Bronchial epithelial cell (primary cell): ENCODE results near the gene LMAN2. TPM values are rescaled to one million over a fixed set of nuclear protein-coding genes. Genes with fewer than 3 reads are reported as not detected.
A peak's percentile ranks its signal among the peaks of the same experiment; 100 is the strongest.

Source experiments
- DNase-seq: peaks from one replicate; pipeline ENCODE4 v3.0.0-alpha.2; 2010; ENCODE audit warnings: low read depth
- FAIRE-seq: peaks from 2 replicates; lab custom pipeline; 2011; peaks lifted over from hg19 to GRCh38; lab: Jason Lieb, UNC
- H3K27me3 ChIP-seq: 2 replicates; pipeline ENCODE4 v1.5.1; 2011; ENCODE audit warnings: low read length; ENCODE audit not compliant: control insufficient read depth, insufficient read depth
- H3K36me3 ChIP-seq: 2 replicates; pipeline ENCODE4 v1.5.1; 2011; ENCODE audit warnings: low read length; ENCODE audit not compliant: control insufficient read depth, insufficient read depth
- H3K4me3 ChIP-seq: 2 replicates; pipeline ENCODE4 v1.5.1; 2011; ENCODE audit warnings: mild to moderate bottlenecking, low read depth, low read length, control low read depth
- CTCF ChIP-seq: IDR thresholded peaks from 2 replicates; pipeline ENCODE4 v1.5.1; 2011; ENCODE audit warnings: mild to moderate bottlenecking, moderate library complexity, low read length, control low read depth, inconsistent platforms; ENCODE audit not compliant: insufficient read depth, severe bottlenecking
- total RNA-seq: library from RNA; depleted of rRNA; stranded (reverse); fragments of >200 nt; gene quantifications from 2 replicates; pipeline ENCODE4 v1.2.1, GENCODE V29; 2014

The LMAN2 gene
- total RNA-seq, 1 donor from 2014 or later, result 362 TPM

GRCh38 chr5:177357459-177358351 lies 6.2 kb upstream of the LMAN2 start, which contains the start of gene RGS14:
Gene RGS14 (plus strand): TSS chr5:177357924. CDS start chr5:177358025, 101 bp downstream.
- TF ChIP-seq CTCF, result no peak
- Histone ChIP-seq H3K27me3 (no peaks in the 10 kb centered on the region), H3K4me3 (peak within 1 kb of the TSS; percentile 23), H3K36me3 (no peaks in the 10 kb centered on the region)
- DNase-seq (peak; percentile 61), FAIRE-seq (no peak)

GRCh38 chr5:177357146-177357458 lies 5.6 kb upstream of the LMAN2 start:
- no peak for DNase-seq
- no peak for FAIRE-seq
- no peaks in the 10 kb centered on the region for H3K36me3 ChIP-seq
- no peak overlapping the region for H3K4me3 ChIP-seq
- no peaks in the 10 kb centered on the region for H3K27me3 ChIP-seq
- TF ChIP-seq CTCF, result no peak

GRCh38 chr5:177356746-177357145 lies 5.3 kb upstream of the LMAN2 start:
- H3K27me3 ChIP-seq, result no peaks in the 10 kb centered on the region
- FAIRE-seq (no peak), DNase-seq (no peak)
- H3K36me3 ChIP-seq, result no peaks in the 10 kb centered on the region
- H3K4me3 ChIP-seq, result no peak overlapping the region
- TF ChIP-seq CTCF, result no peak

- DNase-seq, result no peak
- TF ChIP-seq CTCF, result no peak
- Histone ChIP-seq H3K4me3 (no peak overlapping the region), H3K36me3 (no peaks in the 10 kb centered on the region), H3K27me3 (no peaks in the 10 kb centered on the region)
- FAIRE-seq, result no peak
These were observed 4.3 kb upstream of the LMAN2 start for GRCh38 chr5:177355868-177356168.

- Histone ChIP-seq H3K36me3 (no peaks in the 10 kb centered on the region), H3K4me3 (no peak overlapping the region), H3K27me3 (no peaks in the 10 kb centered on the region)
- FAIRE-seq (no peak), DNase-seq (no peak)
- no peak for TF ChIP-seq CTCF
These were observed 3.8 kb upstream of the LMAN2 start for GRCh38 chr5:177355162-177355867.
